ENCODE measurements around the gene TSPAN16.

GRCh38 chr19:11356074-11356397 is 60.1 kb downstream of the TSPAN16 start:
- TF ChIP-seq CTCF (IDR thresholded peaks at IDR 0.05; ENCODE audit: low read length) (no peak), EZH2phosphoT487 (IDR thresholded peaks at IDR 0.05; ENCODE audit: low read length) (no peak), EZH2 (optimal IDR thresholded peaks at IDR 0.05; ENCODE audit: low read depth, low read length) (no peak)

Data from MM.1S (cell line).